ENCODE results near the gene LHFPL2. TPM values are rescaled to one million over a fixed set of nuclear protein-coding genes. Genes with fewer than 3 reads are reported as not detected.

The LHFPL2 gene
- total and polyA plus RNA-seq, 2 of the 4 experiments (the other 2 are of a cell fraction): 6.5 to 11.3 TPM

- H3K27ac ChIP-seq (ENCODE audit: insufficient read depth, low read length): no peak overlapping the region
- no peak overlapping the region for H2AK9ac ChIP-seq (replicated peaks; ENCODE audit: low read depth, low read length, poor library complexity)
- no peak for ATAC-seq (ENCODE audit: low read depth)
- TF ChIP-seq CHD1 (IDR thresholded peaks at IDR 0.05; ENCODE audit: low read depth, low read length): no peak
- TF ChIP-seq RAD21 (IDR thresholded peaks at IDR 0.05; ENCODE audit: low read length): no peak
- TF ChIP-seq RFX5 (IDR thresholded peaks at IDR 0.05; ENCODE audit: low read depth, low read length): no peak
- no peak for TF ChIP-seq FOS (IDR thresholded peaks at IDR 0.05; ENCODE audit: low read depth, low read length)
- no peak for TF ChIP-seq SMC3 (IDR thresholded peaks at IDR 0.05; ENCODE audit: low read depth, low read length)
- TF ChIP-seq RCOR1 (IDR thresholded peaks at IDR 0.05; ENCODE audit: insufficient replicate concordance, low read length): no peak
- TF ChIP-seq NFE2L2 (IDR thresholded peaks at IDR 0.05; ENCODE audit: low read depth, low read length): no peak
- TF ChIP-seq POLR2A (IDR thresholded peaks at IDR 0.05; ENCODE audit: low read depth, low read length): no peak
- no peak for TF ChIP-seq MXI1 (IDR thresholded peaks at IDR 0.05; ENCODE audit: borderline replicate concordance, low read depth, low read length)
- TF ChIP-seq BHLHE40 (IDR thresholded peaks at IDR 0.05; ENCODE audit: low read depth, low read length): no peak
- no peak for TF ChIP-seq CEBPB (IDR thresholded peaks at IDR 0.05; ENCODE audit: low read depth, low read length)
- intact Hi-C loops (cut with micrococcal nuclease): no loop called here
- H3K4me2 ChIP-seq (ENCODE audit: low read depth, low read length): no peak overlapping the region
- CTCF ChIA-PET: no interaction called here
- peaks cover 7% of the 10 kb centered on the region for H4K20me1 ChIP-seq (ENCODE audit: insufficient read depth, low read length)
- no peak overlapping the region for H3K9ac ChIP-seq (ENCODE audit: low read depth, low read length)
- no peak overlapping the region for H3K4me3 ChIP-seq (ENCODE audit: insufficient read depth, low read depth, low read length)
- in situ Hi-C loops (cut with MboI; ENCODE audit: low sequenced_read_pairs): no loop called here
- no TSS peak for BruUV-seq (replicated peaks)
- no peak overlapping the region; the same call in 2 of the 3 replicates for H2BK15ac ChIP-seq (ENCODE audit: low read depth, low read length)
- peaks cover 33% of the 10 kb centered on the region for H3K4me1 ChIP-seq (ENCODE audit: control insufficient read depth, insufficient read depth, low read length)
- H3K9me1 ChIP-seq (ENCODE audit: insufficient read depth, low read length): peaks cover 36% of the 10 kb centered on the region
- DNase-seq: no peak
- peak overlapping the region; percentile 16 for H2BK5ac ChIP-seq (ENCODE audit: low read depth, low read length, poor library complexity, severe bottlenecking)
- no peak overlapping the region for H2AFZ ChIP-seq (replicated peaks; ENCODE audit: low read length, poor library complexity)
- no peak overlapping the region for H3K56ac ChIP-seq (ENCODE audit: extremely low read depth, insufficient read depth, low read length)
- H3K18ac ChIP-seq (ENCODE audit: low read depth, low read length): peak overlapping the region; percentile 73
- peak overlapping the region; percentile 66 for H2BK120ac ChIP-seq (ENCODE audit: low read depth, low read length)
- peak overlapping the region; percentile 55; the same call in 1 of the 2 replicates for H2BK20ac ChIP-seq (ENCODE audit: low read depth, low read length)
- H4K8ac ChIP-seq (ENCODE audit: low read depth in 2 of 2, low read length in 2 of 2): peak overlapping the region in 1 of 2 experiments; percentile 21; a peak in 1 of 4 replicates
- peaks cover 38 to 59% of the 10 kb centered on the region in 2 experiments for H3K79me1 ChIP-seq (ENCODE audit: low read depth in 1 of 2, low read length in 2 of 2)
- no peak overlapping the region for H3K23ac ChIP-seq (ENCODE audit: low read depth, low read length)
- no peaks in the 10 kb centered on the region for H3K27me3 ChIP-seq (ENCODE audit: control insufficient read depth, insufficient read depth, low read length)
- peaks cover 7% of the 10 kb centered on the region for H3K36me3 ChIP-seq (ENCODE audit: control insufficient read depth, insufficient read depth, low read length)
- H4K5ac ChIP-seq (ENCODE audit: low read depth, low read length): no peak overlapping the region
- no peak overlapping the region for H4K91ac ChIP-seq (ENCODE audit: insufficient read depth, low read depth, low read length)
- dilution Hi-C loops (cut with HindIII; ENCODE audit: low sequenced_read_pairs, unreplicated experiment): no loop called here
- POLR2A ChIA-PET (ENCODE audit: unreplicated experiment): no interaction called here
- H2AK5ac ChIP-seq (ENCODE audit: low read depth, low read length): peak overlapping the region; percentile 32; the same call in 1 of the 2 replicates
- H3K4ac ChIP-seq (ENCODE audit: low read depth, low read length): peak overlapping the region; percentile 53; the same call in 1 of the 2 replicates
- H3K14ac ChIP-seq (replicated peaks; ENCODE audit: low read depth, low read length): peak overlapping the region; percentile 24; the same call in 1 of the 2 replicates
- H3K9me3 ChIP-seq (ENCODE audit: control insufficient read depth, insufficient read depth, low read length): no peaks in the 10 kb centered on the region
Observed at GRCh38 chr5:78588507-78588906, 60.1 kb downstream of the LHFPL2 start.

Measured in IMR-90 (cell line).